GM18909 (cell line): ENCODE results near the gene MICALL2.

Experiments
- ATAC-seq: cut with Tn5 transposase; IDR thresholded peaks from one replicate; pipeline ENCODE4 v1.9.1; 2021; ENCODE audit warnings: mild to moderate bottlenecking; ENCODE audit not compliant: unreplicated experiment, poor library complexity

Gene MICALL2

DNA sequence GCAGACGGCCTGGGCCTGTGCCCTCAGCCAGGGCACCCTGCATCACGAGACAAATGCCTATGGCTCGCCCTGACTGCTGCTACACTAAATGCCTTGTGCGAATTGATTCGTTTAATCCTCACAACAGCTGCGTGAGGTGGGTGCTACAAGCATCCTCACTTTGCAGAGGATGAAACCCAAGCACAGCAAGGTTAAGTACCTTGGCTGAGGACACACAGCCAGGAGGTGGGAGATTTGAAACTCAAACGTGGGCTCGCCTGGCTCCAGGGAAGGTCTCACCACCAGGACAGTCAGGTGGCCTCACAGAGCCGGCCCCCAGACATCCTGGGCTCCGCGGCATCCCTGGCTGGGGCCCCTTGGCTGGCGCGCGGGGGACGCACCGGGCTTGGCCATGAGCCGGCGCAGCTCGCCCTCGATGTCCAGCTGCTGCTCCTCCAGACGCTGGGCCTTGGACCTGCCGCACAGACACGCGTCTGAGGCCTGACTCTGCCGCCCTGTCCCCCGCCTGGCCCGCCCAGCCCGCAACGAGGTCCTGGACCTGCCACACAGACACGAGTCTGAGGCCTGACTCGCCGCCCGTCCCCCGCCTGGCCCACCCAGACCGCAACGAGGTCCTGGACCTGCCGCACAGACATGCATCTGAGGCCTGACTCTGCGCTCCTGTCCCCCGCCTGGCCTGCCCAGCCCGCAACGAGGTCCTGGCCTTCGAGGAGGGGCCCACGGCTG lies 22.0 kb downstream of the MICALL2 start:
- no peak for ATAC-seq

DNA sequence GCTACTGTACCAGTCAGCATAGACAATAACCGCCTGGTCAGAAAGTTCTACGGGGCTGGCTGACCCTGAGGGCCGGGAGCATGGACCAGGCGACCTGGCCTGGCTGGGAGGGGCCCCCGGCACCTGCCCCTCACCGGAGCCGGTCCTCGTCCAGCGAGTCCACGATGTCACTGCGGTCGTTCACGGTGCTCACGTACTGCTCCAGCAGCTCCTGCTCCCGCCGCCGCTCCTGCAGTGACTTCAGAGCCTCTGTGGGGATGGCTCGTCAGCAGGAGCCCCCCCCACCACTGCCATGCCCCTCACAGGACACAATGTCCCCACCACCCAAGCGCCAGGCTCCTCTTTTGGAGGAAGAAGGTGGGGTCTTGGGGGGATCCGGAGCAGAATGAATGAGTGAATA lies 22.7 kb downstream of the MICALL2 start:
- ATAC-seq, result no peak

DNA sequence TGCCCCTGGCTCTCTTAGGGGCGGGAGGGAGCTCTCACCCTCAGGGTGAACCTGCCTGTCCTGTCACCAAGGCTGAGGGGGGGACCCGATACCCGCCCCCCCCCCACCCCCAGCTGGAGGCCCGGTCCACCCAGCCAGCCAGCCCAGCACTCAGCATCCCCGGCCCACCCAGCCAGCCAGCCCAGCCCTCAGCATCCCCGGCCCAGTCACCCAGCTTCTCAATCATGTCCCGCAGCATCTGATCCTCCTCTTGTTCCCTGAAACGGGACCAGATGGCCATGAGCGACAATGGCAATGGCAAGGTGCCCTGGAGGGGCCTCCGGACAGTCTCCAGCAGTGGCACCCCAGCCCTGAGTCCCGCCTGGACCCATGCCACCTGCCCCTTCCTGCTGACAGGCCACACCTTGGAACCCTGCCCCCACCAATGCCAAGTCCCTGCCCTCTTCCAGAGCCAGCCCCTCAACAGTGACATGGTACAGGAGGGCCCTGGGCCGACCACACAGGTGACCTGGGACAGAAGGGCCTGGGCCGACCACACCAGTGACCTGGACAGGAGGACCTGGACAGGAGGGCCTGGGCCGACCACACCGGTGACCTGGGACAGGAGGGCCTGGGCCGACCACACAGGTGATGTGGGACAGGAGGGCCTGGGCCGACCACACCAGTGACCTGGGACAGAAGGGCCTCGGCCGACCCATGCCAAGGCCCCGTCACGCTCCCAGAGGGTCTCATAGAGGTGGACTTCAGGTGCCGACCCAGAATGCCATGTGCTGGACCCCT lies 24.2 kb downstream of the MICALL2 start:
- ATAC-seq, result no peak

DNA sequence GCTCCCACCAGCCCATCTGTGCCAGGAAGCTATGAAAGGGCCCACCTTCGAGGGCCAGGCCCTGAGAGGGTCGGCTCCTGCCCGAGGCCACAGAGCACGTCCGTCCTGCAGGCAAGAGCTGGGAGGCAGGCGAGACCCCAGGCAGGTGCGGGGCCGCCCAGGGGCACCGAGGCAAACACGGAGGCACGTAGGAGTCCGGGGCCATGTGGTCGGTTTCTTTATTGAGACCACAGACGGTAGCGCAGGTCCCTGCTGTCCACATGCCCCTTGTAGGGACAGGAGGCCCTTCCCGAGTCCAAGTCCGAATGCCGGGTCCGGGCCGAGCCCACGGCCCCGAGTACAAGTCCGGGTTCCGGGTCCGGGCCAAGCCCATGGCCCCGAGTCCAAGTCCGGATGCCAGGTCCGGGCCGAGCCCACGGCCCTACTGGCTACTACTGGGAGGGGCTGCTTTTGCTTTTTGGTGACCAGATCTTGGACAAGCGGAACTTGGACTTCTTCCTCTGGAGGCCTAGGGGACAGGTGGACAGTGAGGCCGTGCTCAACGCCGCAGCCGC lies 25.0 kb downstream of the MICALL2 start:
- ATAC-seq, result no peak

DNA sequence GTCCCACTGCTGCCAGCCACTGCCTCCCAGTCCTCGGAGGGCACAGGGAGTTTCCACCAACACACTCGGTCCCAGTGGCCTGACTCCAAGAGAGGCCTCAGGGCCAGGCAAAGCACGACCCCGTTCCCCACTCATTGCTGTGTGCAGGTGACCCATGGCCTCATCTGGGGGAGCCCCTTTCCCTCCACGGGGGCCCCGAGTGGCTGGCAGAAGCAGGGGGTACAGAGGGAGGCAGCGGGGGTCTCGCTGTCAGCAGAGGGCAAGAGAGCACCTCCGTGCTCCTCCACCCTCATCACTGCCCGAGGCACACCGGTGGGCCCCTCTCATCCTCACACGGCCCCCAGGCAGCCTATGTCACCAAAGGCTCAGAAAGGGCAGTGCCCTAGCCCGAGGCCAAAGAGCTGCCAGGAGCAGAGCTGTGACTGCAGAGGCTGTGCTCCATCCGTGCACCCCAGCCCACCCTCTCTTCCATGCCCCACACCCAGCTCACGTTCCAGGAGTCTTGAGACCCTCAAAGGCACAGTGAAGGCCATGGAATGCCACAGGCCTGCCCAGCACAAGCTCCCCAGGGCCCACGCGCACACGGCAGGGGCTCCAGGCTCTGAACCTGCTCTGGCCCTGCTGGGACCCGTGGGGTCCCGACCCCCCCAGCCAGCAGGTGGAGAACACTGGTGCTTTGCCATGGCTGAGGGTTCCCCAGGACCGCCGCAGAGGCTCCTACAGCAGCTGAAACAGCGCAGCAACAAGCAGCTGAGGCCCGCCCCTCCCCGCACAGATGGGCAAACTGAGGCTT lies 25.9 kb downstream of the MICALL2 start:
- ATAC-seq, result no peak

DNA sequence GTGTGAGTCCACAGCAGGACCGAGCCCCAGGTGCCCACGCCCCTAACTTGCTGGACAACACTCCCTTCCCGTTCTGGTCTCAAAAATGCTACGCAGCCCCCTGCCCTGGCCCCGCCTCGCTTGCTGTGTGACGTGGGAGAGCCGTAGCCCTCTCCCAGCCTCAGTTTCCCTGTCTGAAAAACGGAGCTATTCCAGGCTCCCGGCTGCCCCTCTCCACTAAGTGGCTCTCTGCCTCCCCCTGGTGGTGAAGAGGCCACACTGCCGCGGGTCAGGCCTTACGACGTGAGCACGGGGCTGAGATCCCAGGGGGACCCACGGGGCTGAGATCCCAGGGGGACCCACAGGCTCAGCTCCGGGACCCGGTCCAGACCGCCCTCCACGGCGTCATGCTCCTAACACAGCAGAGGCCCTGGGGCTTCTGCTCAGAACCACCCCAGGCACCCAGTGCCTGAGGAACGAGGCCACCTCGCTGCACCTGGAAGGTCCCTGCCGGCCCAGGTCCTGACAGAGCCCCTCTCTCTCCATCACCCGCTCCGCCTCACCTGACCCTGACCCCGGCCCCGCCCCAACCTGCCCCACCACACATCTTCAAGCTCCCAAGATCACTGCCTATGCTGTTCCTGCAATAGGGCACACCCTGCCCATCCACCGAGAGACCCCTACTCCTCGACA lies 26.7 kb downstream of the MICALL2 start:
- ATAC-seq, result peak; percentile 43

DNA sequence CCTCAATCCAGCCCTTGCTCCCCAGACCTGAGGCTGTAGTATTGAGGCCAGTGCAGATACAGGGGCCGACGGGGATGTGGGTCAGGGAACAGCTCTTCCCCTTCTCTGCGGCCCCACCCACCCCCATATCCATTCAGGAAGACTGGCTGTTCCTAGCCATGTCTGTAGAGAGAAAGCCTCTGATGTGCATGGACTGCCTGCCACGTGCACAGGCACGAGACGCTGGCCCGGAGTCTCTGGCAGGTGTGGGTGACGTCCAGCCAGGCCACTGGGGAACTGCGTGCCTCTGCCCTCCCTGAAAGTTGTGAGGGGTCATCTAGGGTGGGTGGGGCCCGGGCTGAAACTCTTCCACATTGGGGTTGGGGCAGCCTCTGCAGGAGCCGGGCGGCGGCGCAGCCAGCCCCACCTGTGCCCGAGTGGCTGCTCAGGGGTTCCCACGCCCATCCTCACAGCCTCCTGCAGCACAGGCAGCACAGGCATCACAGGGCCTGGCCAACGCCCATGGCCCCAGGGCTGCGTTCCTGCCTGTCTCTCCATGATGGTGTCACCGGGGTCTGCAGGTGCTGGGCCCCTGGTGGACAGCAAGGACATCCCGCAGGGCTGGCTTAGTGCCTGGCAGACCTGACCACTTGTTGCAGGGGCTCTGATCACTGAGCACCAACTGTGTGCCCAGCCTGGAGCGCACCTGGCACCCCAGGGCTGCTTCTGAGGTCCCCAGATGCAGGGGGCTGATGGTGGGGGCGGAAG lies 27.5 kb downstream of the MICALL2 start:
- ATAC-seq, result no peak

DNA sequence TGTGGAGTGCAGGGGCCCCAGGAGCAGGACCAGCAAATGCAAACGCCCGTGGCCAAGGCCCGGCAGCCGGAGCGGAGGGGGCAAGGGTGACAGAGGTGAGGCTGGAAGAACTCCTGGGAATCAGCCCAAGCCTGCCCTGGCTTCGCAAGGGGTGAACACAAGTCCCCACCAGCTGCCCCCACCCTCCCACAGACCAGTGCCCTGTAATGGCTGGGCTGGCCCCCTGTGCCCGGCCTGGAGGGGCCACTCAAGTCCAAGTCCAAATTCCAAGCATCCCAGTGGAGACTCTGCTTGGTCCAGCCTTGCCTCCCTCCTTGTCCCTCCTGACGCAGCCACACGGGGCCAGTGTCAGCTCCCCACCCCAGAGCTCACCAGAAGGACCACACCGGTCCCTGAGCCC lies 28.0 kb downstream of the MICALL2 start:
- no peak for ATAC-seq

DNA sequence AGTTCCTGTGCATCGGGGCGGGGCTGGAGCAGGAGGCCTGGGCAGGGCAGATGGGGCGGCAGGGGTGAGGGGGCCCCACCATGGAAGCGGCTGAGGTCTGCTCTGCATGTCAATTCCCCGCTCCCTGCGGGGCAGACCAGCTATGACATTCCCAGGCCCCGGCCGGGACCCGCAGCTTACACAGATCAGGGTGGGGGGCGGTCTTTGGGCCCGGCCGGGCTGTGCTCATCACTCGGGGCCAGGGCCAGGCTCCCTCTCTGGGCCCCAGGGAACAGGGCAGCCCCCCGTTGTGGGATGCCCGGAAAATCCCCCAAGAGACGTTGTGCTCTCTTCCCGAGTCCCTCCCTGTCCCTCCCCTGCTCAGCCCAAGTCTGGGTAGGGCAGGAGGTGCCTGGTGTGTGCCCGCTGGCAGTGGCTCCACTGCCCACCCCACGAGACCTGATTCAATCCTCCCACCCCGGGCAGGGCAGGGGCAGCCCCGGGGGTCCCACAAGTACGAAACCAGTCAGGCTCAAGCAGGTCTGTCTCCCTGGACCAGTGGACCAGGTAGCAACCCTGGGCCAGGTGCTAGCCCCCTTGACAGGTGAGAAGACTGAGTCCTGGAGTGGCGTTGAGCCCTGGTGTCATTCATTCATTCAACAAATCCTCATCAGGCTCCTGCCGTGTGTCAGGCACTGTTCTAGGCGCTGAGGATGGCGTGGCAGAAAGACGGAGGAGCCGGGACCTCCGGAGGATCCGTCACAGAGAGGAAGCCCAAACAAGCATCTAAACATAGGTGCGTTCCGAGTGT lies 29.0 kb downstream of the MICALL2 start:
- no peak for ATAC-seq

DNA sequence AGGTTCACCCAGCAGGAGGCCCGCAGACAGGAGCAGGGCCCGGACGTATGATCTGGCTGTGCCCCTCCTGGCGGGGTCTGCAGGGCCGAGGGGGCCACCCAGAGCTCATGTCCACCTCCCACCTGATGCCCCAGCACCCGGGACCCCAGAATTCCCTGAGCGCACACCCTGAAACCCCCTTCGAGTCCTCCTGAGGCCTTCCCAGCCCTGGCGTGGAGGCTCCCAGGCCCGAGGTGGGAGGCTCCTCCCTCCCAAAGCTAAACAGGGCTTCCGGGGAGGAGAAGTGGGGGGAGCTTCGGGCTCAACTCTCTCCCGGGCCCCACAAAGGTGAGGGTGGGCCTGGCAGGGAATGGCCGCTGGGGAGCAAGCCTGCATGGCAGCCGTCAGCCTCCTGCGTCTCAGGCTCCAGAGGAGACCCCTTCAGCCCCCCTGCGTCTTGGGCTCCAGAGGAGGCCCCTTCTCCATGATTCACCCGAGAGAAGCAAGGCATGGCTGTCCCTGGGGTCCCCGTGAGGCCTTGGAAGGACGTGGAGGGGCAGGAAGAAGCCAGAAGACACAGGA lies 30.2 kb downstream of the MICALL2 start:
- no peak for ATAC-seq

DNA sequence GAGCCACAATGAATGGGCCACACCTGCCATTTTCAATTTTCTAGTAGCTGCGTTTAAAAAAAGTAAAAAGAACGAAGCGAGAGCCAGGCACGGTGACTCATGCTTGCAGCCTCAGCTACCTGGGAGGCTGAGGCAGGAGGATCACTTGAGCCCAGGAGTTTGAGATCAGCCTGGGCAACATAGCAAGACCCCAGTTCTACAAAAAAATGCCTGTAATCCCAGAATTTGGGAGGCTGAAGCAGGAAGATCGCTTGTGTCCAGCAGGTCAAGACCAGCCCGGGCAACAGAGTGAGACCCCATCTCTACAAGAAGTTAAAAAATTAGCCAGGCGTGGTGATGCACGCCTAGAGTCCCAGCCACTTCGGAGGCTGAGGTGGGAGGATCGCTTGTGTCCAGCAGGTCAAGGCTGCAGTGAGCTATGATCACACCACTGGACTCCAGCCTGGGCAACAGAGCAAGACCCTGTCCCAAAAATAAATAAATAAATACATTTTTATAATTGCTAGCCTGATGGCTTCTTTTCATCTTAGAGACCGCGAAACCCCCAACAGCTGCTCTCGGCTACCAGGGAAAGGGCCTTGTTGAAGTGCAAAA lies 32.1 kb downstream of the MICALL2 start:
- no peak for ATAC-seq

DNA sequence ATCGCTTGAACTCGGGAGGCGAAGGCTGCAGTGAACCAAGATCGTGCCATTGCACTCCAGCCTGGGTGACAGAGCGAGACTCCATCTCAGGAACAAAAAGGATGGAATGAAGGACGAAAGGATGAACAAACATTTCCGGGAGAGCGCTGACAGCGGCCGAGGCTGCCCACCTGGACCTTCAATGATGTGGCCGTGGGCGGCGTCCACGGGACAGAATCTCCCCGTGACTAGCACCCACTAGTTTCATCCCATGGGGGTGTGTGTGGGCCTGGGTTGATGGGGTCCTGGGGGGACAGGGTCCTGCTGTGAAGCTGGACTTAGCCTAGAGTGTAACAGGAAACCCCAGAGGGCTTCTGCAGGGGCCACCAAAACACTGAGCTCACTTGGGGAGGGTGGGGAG lies 32.8 kb downstream of the MICALL2 start:
- ATAC-seq, result no peak

DNA sequence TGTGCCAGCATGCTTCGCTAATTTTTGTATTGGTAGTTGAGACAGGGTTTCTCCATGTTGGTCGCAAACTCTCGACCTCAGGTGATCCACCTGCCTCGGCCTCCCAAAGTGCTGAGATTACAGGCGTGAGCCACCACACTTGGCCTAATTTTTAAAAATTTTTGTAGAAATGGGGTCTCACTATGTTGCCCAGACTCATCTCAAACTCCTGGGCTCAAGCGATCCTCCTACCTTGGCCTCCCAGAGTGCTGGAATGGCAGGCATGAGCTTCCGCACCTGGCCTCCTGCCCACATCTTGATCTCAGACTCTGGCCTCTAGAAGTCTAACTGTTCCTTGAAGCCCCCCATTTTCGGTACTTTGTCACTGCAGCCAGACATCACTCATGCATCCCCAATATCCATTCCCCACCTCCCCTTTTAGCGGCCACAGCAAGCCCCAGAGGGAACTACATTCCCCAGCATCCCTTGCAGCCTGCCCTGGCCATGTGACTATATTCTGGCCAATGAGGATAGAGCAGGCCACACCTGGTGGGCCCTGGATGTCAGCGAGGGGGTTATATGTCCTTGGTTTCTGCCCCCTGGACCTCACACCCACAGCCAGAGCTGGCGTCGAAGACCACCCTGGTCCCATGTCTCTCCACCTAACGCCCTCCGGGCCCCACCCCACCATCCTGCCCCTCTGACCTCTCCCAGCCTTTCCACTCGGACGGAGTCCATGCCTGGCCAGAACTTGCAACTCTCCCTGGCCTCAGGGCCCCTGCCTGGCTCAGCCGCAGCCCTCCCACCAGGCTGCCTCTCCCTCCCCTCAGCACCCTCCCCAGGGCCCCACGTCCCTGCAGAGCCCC lies 33.8 kb downstream of the MICALL2 start:
- no peak for ATAC-seq

DNA sequence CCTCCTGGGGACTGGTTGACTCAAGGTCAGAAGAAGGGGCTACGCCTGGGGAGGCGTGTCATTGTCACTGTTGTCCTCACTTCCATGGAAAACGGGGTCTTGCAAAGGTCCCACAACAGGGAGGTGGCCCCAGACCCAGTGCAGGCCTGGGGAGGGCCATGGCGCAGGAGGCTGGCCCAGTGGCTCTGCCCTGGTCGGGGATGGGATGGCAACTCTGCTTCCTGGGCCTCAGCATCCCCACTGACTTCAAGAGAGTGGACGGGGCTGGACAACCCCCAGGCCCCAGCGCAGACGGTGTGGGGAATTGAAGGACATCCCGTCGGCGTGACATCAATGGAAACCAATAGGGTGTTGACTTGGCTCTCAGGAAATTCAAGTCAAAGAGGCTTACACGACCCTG lies 35.2 kb downstream of the MICALL2 start:
- ATAC-seq, result no peak

DNA sequence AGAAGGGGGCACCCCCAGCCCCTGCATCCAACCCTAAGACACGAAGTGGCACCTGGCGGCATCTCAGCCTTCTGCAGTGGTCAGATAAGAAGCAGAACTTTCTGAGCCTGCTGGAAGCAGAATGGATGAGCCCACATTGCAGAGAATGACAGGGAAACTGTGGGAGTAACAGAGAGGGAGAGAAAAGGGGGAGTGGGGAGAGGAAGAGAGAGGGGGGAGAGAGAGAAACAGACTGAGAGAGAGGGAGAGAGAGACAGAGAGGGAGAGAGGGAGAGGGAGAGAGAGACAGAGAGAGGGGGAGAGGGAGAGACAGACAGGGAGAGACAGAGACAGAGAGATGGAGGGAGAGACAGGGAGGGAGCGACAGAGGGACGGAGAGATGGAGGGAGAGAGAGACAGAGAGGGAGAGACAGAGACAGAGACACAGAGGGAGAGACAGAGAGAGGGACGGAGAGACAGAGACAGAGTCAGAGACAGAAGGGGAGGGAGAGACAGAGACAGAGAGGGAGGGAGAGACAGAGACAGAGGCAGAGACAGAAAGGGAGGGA lies 35.9 kb downstream of the MICALL2 start:
- ATAC-seq, result no peak

DNA sequence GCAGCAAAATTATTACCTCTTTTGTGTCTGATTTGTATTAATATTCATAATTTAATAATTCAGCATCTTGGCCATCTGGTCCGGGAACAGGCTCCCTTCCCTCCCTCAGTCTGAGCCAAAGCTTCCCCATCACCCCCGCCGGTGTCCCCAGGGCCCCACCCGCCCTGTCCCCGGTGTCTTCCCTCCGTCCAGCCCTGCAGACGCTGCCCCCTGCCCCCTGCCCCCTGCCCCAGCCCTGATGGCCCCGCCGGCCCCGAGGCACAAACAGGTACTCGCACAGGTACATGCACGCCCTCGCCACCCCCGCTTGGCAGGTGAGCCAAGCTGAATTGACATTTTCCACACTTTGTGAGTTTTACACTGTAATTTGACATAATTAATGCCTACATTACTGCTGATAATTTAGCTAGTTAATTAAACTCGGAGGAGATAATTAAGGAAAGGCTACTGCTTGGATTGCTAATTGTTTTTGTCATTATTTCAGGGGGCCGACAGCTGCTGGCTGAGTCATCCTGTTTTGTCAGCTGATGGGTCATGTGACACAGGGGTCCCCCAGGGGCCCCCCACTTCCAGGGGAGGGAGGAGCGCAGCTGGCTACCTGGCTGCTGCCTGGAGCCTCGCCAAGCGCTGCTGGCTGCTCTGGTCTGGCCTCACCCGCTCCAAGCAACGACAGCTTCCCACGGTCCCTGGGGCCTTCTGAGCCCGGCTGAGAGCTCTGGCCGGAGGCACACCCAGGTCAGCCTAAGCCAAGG lies 36.6 kb downstream of the MICALL2 start:
- ATAC-seq, result no peak
